Lower leg skin (tissue), 3 donors: ENCODE data around the gene SNX18.

Source experiments
- POLR2A ChIP-seq, 2 donors: fragments of 450-650 bp; IDR thresholded peaks; one replicate each; pipeline ENCODE4 v1.6.1; 2016 to 2017; ENCODE audit warnings: antibody characterized with exemption in 2 of 2, mild to moderate bottlenecking in 1 of 2, moderate library complexity in 1 of 2
- TF ChIP-seq, protein P1 (sequence below), 3 donors: fragments of 450-650 bp; IDR thresholded peaks; one replicate each; pipeline ENCODE4 v1.5.1; 2016; ENCODE audit warnings: antibody characterized with exemption in 3 of 3, mild to moderate bottlenecking in 3 of 3, moderate library complexity in 2 of 3

DNA sequence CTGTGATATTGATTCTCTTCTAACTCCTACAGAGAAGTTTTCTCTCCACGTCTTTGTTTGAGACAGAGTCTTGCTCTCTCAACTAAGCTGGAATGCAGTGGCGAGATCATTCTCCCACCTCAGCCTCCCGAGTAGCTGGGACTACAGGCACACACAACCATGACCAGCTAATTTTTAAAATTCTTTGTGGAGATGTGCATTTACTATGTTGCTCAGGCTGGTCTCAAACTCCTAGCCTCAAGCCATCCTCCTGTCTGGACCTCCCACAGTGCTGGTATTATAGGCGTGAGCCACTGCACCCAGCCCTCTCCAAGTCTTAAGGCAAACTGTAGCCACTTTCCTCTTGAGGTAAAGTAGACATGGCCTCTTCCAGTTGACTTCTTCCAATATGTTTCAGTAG lies 72.2 kb downstream of the SNX18 start:
- no peak for TF ChIP-seq POLR2A (IDR thresholded peaks at IDR 0.05)
- TF ChIP-seq, protein P1, sequence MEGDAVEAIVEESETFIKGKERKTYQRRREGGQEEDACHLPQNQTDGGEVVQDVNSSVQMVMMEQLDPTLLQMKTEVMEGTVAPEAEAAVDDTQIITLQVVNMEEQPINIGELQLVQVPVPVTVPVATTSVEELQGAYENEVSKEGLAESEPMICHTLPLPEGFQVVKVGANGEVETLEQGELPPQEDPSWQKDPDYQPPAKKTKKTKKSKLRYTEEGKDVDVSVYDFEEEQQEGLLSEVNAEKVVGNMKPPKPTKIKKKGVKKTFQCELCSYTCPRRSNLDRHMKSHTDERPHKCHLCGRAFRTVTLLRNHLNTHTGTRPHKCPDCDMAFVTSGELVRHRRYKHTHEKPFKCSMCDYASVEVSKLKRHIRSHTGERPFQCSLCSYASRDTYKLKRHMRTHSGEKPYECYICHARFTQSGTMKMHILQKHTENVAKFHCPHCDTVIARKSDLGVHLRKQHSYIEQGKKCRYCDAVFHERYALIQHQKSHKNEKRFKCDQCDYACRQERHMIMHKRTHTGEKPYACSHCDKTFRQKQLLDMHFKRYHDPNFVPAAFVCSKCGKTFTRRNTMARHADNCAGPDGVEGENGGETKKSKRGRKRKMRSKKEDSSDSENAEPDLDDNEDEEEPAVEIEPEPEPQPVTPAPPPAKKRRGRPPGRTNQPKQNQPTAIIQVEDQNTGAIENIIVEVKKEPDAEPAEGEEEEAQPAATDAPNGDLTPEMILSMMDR (IDR thresholded peaks at IDR 0.05), result no peak
